ENCODE measurements around the gene COL6A1. TPM values are rescaled to one million over a fixed set of nuclear protein-coding genes. Genes with fewer than 3 reads are reported as not detected.

Gene COL6A1
- total RNA-seq, 4 donors from 2014 or later: 25.0 to 242 (median 54.9) TPM

GRCh38 chr21:46006547-46007491 is 25.2 kb downstream of the COL6A1 start:
- no peaks in the 10 kb centered on the region for H3K9me3 ChIP-seq
- peaks cover 0 to 25% (median 0%) of the 10 kb centered on the region in 3 donors for H3K36me3 ChIP-seq
- WGBS, 2 donors: 91 to 94% methylated on average over 6 to 12 of the region's 40 CpGs
- H3K27ac ChIP-seq: no peak overlapping the region
- no peak for DNase-seq
- intact Hi-C loops (cut with DNase I): no loop called here
- H3K27me3 ChIP-seq: no peaks in the 10 kb centered on the region
- no peak for TF ChIP-seq POLR2A (IDR thresholded peaks at IDR 0.05)
- TF ChIP-seq CTCF (IDR thresholded peaks at IDR 0.05): no peak
- no peak overlapping the region for H3K4me3 ChIP-seq
- H3K4me1 ChIP-seq: no peaks in the 10 kb centered on the region

- H3K9me3 ChIP-seq: no peaks in the 10 kb centered on the region
- intact Hi-C loops (cut with DNase I): no loop called here
- DNase-seq: no peak
- 100% methylated on average over 2 of the region's 4 CpGs; no CpG with 5 or more reads in 1 of the 2 donors for WGBS, 2 donors
- no peak overlapping the region for H3K27ac ChIP-seq
- no peak overlapping the region for H3K4me3 ChIP-seq
- H3K36me3 ChIP-seq: peaks cover 0 to 18% (median 0%) of the 10 kb centered on the region in 3 donors
- H3K4me1 ChIP-seq: no peaks in the 10 kb centered on the region
- no peaks in the 10 kb centered on the region for H3K27me3 ChIP-seq
- TF ChIP-seq POLR2A (IDR thresholded peaks at IDR 0.05): no peak
- no peak for TF ChIP-seq CTCF (IDR thresholded peaks at IDR 0.05)
These were observed 25.9 kb downstream of the COL6A1 start for GRCh38 chr21:46007492-46007868.

GRCh38 chr21:46008893-46009621 is 27.5 kb downstream of the COL6A1 start:
- intact Hi-C loops (cut with DNase I): no loop called here
- no peak overlapping the region for H3K4me3 ChIP-seq
- no peak for TF ChIP-seq CTCF (IDR thresholded peaks at IDR 0.05)

GRCh38 chr21:46009951-46010705 is 28.6 kb downstream of the COL6A1 start:
- Histone ChIP-seq H3K9me3 (no peaks in the 10 kb centered on the region), H3K27ac (no peak overlapping the region), H3K27me3 (no peaks in the 10 kb centered on the region), H3K4me3 (no peak overlapping the region), H3K4me1 (no peaks in the 10 kb centered on the region), H3K36me3 (no peaks in the 10 kb centered on the region)
- TF ChIP-seq POLR2A (IDR thresholded peaks at IDR 0.05) (no peak), CTCF (IDR thresholded peaks at IDR 0.05) (no peak)
- WGBS, 2 donors: 84 to 87% methylated on average over 6 to 13 of the region's 34 CpGs
- DNase-seq: no peak
- intact Hi-C loops (cut with DNase I): no loop called here

More at GRCh38 chr21:46008893-46009621, 27.5 kb downstream of the COL6A1 start:
- Histone ChIP-seq H3K36me3 (peaks cover 0 to 2% (median 0%) of the 10 kb centered on the region in 3 donors), H3K9me3 (no peaks in the 10 kb centered on the region), H3K27me3 (no peaks in the 10 kb centered on the region), H3K27ac (no peak overlapping the region), H3K4me1 (no peaks in the 10 kb centered on the region)
- 62 to 64% methylated on average over 9 of the region's 16 CpGs for WGBS, 2 donors
- no peak for DNase-seq
